ENCODE data around the gene GNG7.

Gene GNG7

GRCh38 chr19:2726160-2726855 lies 23.8 kb upstream of the GNG7 start:
- Histone ChIP-seq H3K36me3 (ENCODE audit: insufficient read depth, low read length) (peaks cover 5% of the 10 kb centered on the region), H3K4me2 (ENCODE audit: insufficient read depth, low read length) (no peak overlapping the region), H3K9ac (ENCODE audit: low read depth, low read length) (no peak overlapping the region), H4K20me1 (ENCODE audit: insufficient read depth, low read length) (peaks cover 3% of the 10 kb centered on the region; the same call in 1 of the 2 replicates), H3K9me3 (ENCODE audit: insufficient read depth, low read length, severe bottlenecking) (no peaks in the 10 kb centered on the region), H3K79me2 (ENCODE audit: insufficient read depth, low read length) (no peaks in the 10 kb centered on the region), H2AFZ (ENCODE audit: low read depth, low read length) (no peak overlapping the region), H3K27me3 (ENCODE audit: insufficient read depth, low read length, poor library complexity) (no peaks in the 10 kb centered on the region), H3K4me3 (ENCODE audit: low read depth in 1 of 2, low read length in 2 of 2) (no peak overlapping the region), H3K4me1 (ENCODE audit: insufficient read depth, low read length) (no peaks in the 10 kb centered on the region), H3K27ac (ENCODE audit: low read length) (no peak overlapping the region)
- no peak for TF ChIP-seq EZH2 (IDR thresholded peaks at IDR 0.05; ENCODE audit: borderline replicate concordance, low read depth, low read length, severe bottlenecking)
- TF ChIP-seq CTCF (IDR thresholded peaks at IDR 0.05; ENCODE audit: borderline replicate concordance, extremely low read depth, low read length, poor library complexity, severe bottlenecking) = no peak
- ATAC-seq (ENCODE audit: insufficient read depth, low read depth) = no peak
- no peak for DNase-seq

GRCh38 chr19:2724148-2724557 lies 21.7 kb upstream of the GNG7 start:
- no peak overlapping the region for H3K27ac ChIP-seq (ENCODE audit: low read length)
- no peak overlapping the region for H3K4me3 ChIP-seq (ENCODE audit: low read depth in 1 of 2, low read length in 2 of 2)
- no peaks in the 10 kb centered on the region for H3K36me3 ChIP-seq (ENCODE audit: insufficient read depth, low read length)
- TF ChIP-seq CTCF (IDR thresholded peaks at IDR 0.05; ENCODE audit: borderline replicate concordance, extremely low read depth, low read length, poor library complexity, severe bottlenecking) = peak; percentile 20
- TF ChIP-seq EZH2 (IDR thresholded peaks at IDR 0.05; ENCODE audit: borderline replicate concordance, low read depth, low read length, severe bottlenecking) = no peak
- H3K79me2 ChIP-seq (ENCODE audit: insufficient read depth, low read length) = no peaks in the 10 kb centered on the region
- no peak for DNase-seq
- H3K9ac ChIP-seq (ENCODE audit: low read depth, low read length) = no peak overlapping the region
- no peak overlapping the region for H2AFZ ChIP-seq (ENCODE audit: low read depth, low read length)
- peaks cover 3% of the 10 kb centered on the region; the same call in 1 of the 2 replicates for H4K20me1 ChIP-seq (ENCODE audit: insufficient read depth, low read length)
- no peak for ATAC-seq (ENCODE audit: insufficient read depth, low read depth)
- H3K4me2 ChIP-seq (ENCODE audit: insufficient read depth, low read length) = no peak overlapping the region
- no peaks in the 10 kb centered on the region for H3K4me1 ChIP-seq (ENCODE audit: insufficient read depth, low read length)
- H3K9me3 ChIP-seq (ENCODE audit: insufficient read depth, low read length, severe bottlenecking) = no peaks in the 10 kb centered on the region
- no peaks in the 10 kb centered on the region for H3K27me3 ChIP-seq (ENCODE audit: insufficient read depth, low read length, poor library complexity)

GRCh38 chr19:2723747-2724146 lies 21.3 kb upstream of the GNG7 start:
- Histone ChIP-seq H4K20me1 (ENCODE audit: insufficient read depth, low read length) (peaks cover 3% of the 10 kb centered on the region; the same call in 1 of the 2 replicates), H3K4me3 (ENCODE audit: low read depth in 1 of 2, low read length in 2 of 2) (no peak overlapping the region), H3K9me3 (ENCODE audit: insufficient read depth, low read length, severe bottlenecking) (no peaks in the 10 kb centered on the region), H3K79me2 (ENCODE audit: insufficient read depth, low read length) (no peaks in the 10 kb centered on the region), H3K4me1 (ENCODE audit: insufficient read depth, low read length) (no peaks in the 10 kb centered on the region), H3K4me2 (ENCODE audit: insufficient read depth, low read length) (no peak overlapping the region), H3K36me3 (ENCODE audit: insufficient read depth, low read length) (no peaks in the 10 kb centered on the region), H3K27ac (ENCODE audit: low read length) (no peak overlapping the region), H3K9ac (ENCODE audit: low read depth, low read length) (no peak overlapping the region), H2AFZ (ENCODE audit: low read depth, low read length) (no peak overlapping the region), H3K27me3 (ENCODE audit: insufficient read depth, low read length, poor library complexity) (no peaks in the 10 kb centered on the region)
- DNase-seq = no peak
- TF ChIP-seq CTCF (IDR thresholded peaks at IDR 0.05; ENCODE audit: borderline replicate concordance, extremely low read depth, low read length, poor library complexity, severe bottlenecking) (no peak), EZH2 (IDR thresholded peaks at IDR 0.05; ENCODE audit: borderline replicate concordance, low read depth, low read length, severe bottlenecking) (no peak)
- ATAC-seq (ENCODE audit: insufficient read depth, low read depth) = no peak
